Measurements from ENCODE around the gene OGA.

Gene OGA

GRCh38 chr10:101749047-101750016, 68.9 kb downstream of the OGA start:
- no peak for DNase-seq

DNA sequence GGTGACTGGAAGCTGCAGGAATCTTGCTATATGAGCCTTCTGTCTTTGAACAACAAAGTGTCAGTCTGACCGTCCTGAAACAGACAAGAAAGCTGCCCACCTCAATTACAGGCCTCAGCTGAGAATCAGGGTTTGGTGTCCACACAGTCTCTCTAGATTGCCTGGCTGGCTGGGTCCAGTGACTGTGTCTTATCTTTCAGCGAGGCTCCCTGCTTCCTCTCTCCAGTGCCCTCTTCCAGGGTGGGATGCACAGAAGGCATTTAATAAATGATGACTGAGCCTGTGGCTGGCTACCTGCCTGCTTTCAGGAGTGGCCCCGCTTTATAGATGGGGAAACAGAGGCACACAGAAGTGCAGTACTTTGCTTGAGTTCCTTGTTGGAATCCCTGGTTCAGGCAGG, 69.7 kb downstream of the OGA start:
- no peak for DNase-seq

DNA sequence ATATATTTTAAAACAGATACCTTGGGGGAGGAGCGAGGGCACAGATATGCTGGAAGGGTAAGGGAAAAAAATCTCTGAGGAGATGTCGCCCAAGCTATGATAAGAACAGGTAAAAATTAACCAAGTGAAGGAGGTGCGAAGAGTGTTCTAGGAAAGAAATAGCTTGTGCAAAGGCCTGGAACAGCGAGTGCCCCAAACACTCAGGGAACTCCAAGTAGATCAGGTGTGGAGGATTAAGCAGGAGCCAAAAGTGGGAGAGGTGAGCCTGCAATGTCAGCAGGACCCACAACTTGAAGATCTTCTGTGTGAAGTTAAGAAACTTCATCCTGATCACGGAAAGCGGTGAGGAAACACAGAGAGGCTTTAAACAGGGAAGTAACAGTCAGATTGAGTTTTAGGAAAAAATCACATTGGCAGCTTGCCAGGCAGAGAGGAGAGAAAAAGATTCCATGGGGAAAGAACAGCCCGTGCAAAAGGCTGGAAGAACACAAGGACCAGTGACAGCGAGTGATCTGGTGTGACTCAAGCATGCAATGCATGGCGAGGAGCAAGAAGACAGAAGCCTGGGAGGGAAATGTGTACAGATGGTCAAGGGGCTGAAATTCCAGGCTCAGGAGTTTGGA, 73.1 kb downstream of the OGA start:
- no peak for DNase-seq

DNA sequence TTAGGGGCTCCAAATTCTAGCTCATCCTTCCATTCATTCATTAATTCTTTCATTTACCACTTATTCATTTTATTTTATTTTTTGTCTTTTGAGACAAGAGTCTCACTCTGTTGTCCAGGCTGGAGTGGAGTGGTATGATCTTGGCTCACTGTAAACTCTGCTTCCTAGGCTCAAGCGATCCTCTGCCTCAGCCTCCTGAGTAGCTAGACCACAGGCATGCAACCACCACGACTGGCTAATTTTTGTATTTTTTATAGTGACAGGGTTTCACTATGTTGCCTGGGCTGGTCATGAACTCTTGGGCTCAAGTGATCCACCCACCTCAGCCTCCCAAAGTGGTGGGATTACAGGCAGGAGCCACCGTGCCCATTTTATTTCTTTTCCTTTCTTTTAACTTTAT, 74.0 kb downstream of the OGA start:
- no peak for DNase-seq

DNA sequence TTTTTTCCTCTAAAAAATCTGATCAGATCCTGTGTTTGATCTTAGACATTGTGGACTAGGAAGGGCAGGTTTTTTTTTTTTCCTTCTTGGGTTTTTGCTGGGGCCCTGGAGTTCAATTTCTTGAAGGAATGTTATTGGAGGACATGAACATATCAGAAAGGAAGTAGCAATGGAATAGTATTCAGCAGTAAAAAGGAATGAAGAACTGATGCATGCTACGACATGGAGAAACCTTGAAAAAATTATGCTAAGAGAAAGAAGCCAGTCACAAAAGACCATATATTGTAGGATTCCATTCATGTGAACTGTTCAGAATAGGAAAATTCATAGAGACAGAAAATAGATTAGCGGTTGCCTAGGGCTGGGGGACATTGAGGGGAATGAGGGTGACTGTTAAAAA, 76.3 kb downstream of the OGA start:
- no peak for DNase-seq

DNA sequence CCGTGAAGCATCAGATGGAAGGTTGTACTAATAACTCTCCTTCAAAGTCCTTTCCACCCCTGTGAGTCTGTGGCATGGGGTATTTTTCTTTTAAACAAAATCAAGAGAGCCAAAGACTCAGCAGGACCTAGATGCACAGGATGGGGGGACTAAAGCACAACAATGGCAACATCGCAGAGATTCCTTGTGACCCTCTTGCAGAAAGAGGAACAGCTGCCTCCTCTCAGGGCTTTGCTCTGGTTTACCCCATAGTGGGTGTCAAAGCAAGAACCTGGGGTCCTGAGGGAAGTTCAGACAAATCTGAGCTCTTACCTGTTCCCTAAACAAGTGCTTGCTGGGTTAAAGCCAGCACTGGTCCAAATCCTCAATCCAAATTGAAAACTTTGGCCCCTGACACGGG, 81.6 kb downstream of the OGA start:
- no peak for DNase-seq
